ENCODE data around the gene MGAT4A.

MGAT4A gene

DNA sequence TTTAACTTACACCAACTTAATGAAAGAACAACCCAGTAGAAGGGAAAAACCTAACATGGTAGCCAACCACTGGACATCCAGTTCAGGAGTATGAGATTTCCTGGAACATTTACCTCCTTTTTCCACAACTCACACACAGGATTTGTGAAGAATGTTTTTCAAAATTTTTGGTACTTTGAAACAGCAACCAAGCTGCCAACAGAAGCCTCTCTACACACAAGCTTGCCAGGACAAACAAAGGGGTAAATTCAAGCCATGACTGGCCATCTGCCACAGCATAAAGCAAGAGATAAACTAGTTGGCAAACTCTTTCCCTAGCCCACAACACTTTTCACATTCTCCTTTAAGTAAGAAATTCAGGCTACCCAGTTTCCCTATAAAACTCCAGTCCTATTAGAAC, 21.4 kb downstream of the MGAT4A start:
- in situ Hi-C loops (cut with MboI; ENCODE audit: low pct_unique_long_range_greater_than_20kb, low sequenced_read_pairs), result no loop called here
- DNase-seq, result no peak

DNA sequence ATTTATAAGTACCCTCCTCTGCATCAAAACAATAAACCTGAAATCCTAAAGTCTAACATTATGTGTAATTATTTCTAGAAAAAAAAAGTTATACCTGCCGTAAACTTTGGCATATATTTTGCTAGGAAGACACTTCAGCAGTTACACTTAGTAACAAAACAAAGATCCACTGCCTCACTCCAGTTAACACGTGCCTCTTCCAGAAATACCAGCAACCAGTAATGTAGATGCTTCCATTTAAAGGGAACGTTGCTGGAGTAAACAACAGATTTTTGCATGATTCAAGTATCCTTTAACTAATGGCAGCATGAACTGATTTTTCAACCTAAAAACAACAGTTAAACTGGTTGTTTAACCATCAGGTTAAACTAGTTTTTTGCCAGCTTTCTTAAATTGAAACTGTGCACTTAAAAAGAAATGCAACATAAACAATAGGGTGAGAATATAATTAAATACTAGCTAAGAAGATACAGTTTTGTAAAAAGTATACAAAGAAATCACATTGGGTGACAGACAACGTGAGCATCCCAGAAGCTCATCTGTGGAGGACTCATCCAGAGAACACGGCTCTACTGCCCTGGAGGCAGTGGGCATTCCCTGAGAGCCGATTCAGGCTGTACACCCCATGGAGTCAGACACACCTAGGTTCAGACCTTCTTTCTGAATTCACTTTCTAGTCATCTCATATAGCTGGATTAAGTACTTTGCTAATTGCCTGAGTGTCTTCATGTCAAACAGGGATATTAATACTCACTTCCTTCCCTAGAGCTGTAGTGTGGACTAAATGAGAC, 22.3 kb downstream of the MGAT4A start:
- in situ Hi-C loops (cut with MboI; ENCODE audit: low pct_unique_long_range_greater_than_20kb, low sequenced_read_pairs), result no loop called here
- peak; percentile 14 for DNase-seq

DNA sequence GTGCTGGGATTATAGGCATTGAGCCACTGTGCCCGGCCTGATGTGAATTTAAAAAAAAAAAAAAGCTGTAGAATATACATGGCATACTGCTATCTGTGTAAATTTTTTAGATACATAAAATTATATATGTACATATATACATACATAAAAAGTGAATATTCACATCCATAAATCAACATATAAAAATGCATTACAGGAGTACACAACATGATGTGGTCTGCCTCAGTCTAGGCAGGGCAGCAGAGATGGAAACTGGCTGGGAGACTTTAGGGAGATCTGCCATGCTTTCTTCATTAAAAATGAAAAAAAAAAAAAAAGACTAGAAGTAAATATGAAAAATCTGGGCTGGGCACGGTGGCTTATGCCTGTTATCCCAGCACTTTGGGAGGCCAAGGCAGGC, 24.3 kb downstream of the MGAT4A start:
- in situ Hi-C loops (cut with MboI; ENCODE audit: low pct_unique_long_range_greater_than_20kb, low sequenced_read_pairs), result no loop called here
- DNase-seq, result no peak

GRCh38 chr2:98705333-98705617, 25.7 kb downstream of the MGAT4A start:
- no peak for DNase-seq
- in situ Hi-C loops (cut with MboI; ENCODE audit: low pct_unique_long_range_greater_than_20kb, low sequenced_read_pairs), result no loop called here

DNA sequence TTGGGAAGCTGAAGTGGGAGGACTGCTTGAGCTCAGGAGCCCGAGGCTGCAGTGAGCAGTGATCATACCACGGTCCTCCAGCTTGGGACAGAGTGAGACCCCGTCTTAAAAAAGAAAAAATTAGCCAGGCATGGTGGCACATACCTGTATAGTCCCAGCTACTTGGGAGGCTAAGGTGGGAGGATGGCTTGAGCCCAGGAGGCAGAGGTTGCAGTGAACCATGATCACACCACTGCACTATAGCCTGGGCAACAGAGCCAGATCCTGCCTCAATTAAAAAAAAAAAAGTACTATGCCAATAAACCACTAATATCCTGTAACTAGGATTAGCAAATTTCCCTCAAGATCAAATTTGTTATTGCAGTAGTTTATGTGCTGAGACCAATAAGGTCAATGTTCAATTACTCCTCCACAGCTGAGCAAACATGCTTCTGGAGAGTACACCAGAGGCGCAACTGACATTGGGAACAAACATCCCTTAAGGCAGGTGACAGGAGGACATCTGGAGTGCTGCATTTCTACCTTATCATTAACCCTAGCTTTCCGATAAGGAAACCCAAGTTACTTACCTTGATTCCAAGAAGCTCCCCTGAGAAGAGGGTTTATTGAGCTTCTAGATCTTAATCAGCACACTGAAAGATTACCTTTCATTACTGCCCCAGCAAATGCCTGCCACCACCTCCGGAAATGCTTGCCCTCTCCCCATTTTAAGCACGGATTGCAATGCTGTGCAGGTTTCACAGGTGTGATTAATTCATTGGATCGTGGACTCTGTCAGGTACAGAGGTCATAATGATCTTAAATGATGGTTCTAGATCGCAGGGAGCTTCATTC, 26.2 kb downstream of the MGAT4A start:
- in situ Hi-C loops (cut with MboI; ENCODE audit: low pct_unique_long_range_greater_than_20kb, low sequenced_read_pairs), result no loop called here
- DNase-seq, result no peak

DNA sequence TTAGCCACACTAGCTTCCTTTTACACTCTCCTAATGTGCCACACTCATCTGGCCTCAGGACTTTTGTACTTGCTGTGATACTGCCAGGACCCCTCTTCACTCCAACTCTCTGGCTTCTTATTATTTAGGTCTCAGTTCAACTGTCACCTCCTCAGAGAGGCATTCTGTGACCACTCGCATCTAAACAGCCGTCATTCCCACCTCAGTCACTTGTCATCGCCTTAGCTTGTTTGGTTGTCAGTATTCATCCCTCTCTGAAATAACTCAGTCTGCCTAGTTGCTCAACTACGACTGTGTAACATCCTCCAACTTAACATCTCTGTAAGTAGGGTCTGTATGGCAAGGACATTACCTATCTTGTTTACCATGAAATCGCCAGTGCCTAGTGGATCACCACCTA, 27.2 kb downstream of the MGAT4A start:
- in situ Hi-C loops (cut with MboI; ENCODE audit: low pct_unique_long_range_greater_than_20kb, low sequenced_read_pairs), result no loop called here
- no peak for DNase-seq

DNA sequence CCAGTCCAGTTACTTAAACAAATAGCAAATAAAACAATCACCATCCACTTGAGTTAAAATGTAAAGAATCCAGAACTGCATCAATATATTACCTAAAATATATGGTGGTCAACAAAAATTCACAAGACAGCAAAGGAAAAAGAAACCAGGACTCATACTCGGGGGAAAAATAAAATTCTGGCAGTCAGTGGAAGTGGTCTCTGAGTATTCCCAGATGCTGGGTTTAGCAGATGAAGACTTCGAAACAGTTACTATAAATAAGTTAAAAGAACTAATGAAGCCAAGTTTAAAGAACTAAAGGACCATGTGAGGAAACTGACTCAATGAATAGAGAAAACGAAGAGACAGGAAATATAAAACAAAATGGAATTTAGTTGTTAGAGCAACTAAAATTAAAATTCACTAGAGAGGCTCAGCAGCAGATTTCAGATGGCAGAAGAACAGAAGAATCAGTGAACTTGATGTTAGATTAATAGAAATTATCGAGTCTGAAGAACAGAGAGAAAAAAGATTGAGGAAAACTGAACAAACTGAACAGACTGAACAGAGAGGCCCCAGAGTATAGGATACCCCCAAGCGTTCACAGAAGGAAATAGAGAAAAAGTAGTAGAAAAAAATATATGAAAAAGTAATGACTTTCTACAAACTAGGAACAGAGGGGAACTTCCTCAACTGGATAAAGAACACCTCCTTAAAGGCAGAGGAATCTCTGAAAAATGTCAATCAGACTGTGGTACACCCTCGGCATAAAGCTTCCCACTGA, 27.9 kb downstream of the MGAT4A start:
- DNase-seq, result no peak

GRCh38 chr2:98702127-98702802, 28.7 kb downstream of the MGAT4A start:
- in situ Hi-C loops (cut with MboI; ENCODE audit: low pct_unique_long_range_greater_than_20kb, low sequenced_read_pairs), result no loop called here
- no peak for DNase-seq

More for the DNA sequence above, 27.9 kb downstream of the MGAT4A start:
- in situ Hi-C loops (cut with MboI; ENCODE audit: low pct_unique_long_range_greater_than_20kb, low sequenced_read_pairs), result no loop called here

DNA sequence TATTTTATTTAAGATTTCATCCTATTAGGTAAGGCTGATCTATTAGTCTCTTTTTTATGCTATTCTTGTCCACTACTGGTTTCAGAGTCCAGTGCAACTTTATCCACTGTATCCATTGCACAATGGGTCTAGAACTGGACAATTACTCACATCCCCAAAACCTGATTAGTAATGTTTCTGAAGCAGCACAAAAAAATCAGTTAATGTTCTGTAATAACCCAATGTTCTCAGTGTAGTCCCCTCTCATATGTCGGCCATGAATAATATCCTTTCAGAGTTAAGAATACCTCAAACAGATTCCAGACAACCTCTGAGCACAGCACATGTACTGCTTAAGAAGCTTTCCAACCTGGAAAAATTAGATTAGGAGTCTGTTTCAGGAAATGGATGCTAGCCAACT, 29.7 kb downstream of the MGAT4A start:
- in situ Hi-C loops (cut with MboI; ENCODE audit: low pct_unique_long_range_greater_than_20kb, low sequenced_read_pairs), result no loop called here
- DNase-seq, result no peak

GRCh38 chr2:98698896-98699295, 32.0 kb downstream of the MGAT4A start:
- DNase-seq, result no peak
- in situ Hi-C loops (cut with MboI; ENCODE audit: low pct_unique_long_range_greater_than_20kb, low sequenced_read_pairs), result no loop called here

- no peak for DNase-seq
- in situ Hi-C loops (cut with MboI; ENCODE audit: low pct_unique_long_range_greater_than_20kb, low sequenced_read_pairs), result no loop called here
Measured at GRCh38 chr2:98697651-98698337, 33.1 kb downstream of the MGAT4A start.

GRCh38 chr2:98696200-98696599, 34.7 kb downstream of the MGAT4A start:
- no peak for DNase-seq
- in situ Hi-C loops (cut with MboI; ENCODE audit: low pct_unique_long_range_greater_than_20kb, low sequenced_read_pairs), result no loop called here

DNA sequence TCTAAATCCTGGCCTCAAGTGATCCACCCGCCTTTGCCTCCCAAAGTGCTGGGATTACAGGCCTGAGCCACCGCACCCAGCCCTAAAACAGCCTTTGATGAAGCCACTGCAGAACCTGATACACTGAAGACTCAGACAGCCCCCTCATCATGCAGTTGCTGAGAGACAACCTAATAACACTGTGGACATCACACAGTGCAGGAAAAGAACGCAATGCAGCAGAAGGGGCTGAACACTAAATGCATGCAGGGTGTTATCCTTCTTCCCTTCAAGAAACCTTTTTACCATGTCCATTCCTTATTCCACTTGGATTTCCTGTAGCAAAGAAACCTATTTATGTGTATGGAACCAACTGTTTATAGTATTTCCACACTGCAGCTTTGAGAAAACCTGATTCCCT, 35.7 kb downstream of the MGAT4A start:
- DNase-seq, result no peak
- in situ Hi-C loops (cut with MboI; ENCODE audit: low pct_unique_long_range_greater_than_20kb, low sequenced_read_pairs), result no loop called here

GRCh38 chr2:98693477-98693876, 37.5 kb downstream of the MGAT4A start:
- in situ Hi-C loops (cut with MboI; ENCODE audit: low pct_unique_long_range_greater_than_20kb, low sequenced_read_pairs), result no loop called here
- no peak for DNase-seq

DNA sequence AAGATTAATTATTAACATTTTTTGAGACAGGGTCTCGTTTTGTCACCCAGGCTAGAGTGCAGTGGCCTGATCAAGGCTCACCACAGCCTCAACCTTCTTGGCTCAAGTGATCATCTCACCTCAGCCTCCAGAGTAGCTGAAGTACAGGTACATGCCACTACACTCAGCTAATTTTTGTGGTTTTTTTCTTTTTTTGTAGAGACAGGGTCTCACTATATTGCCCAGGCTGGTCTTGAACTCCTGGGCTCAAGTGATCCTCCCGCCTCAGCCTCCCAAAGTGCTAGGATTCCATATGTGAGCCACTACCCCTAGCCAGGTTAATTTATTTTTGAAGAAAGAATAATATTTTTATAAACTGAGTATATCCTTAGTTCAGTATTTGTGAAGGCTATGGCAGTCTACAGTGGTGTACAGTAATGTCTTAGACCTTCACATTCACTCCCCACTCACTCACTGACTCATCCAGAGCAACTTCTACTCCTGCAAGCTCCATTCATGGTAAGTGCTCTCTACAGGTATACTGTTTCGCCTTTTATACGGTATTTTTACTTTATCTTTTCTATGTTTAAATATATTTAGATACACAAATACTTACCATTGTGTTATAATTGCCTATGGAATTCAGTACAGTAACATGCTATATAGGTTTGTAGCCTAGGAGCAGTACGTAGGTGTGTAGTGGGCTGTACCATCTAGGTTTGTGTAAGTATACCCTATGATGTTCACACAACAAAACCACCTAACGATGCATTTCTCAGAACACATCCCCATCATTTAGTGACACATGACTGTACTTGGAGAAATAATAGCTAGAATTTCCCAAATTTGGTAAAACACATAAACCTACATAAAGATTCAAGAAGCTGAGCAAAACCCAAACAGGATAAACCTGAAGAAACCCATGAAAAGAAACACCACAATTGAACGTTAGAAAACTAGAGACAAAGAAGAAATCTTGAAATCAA, 38.6 kb downstream of the MGAT4A start:
- in situ Hi-C loops (cut with MboI; ENCODE audit: low pct_unique_long_range_greater_than_20kb, low sequenced_read_pairs), result no loop called here
- DNase-seq, result no peak

GRCh38 chr2:98691303-98691702, 39.6 kb downstream of the MGAT4A start:
- in situ Hi-C loops (cut with MboI; ENCODE audit: low pct_unique_long_range_greater_than_20kb, low sequenced_read_pairs), result no loop called here
- DNase-seq, result no peak

GRCh38 chr2:98685930-98686887, 44.7 kb downstream of the MGAT4A start:
- in situ Hi-C loops (cut with MboI; ENCODE audit: low pct_unique_long_range_greater_than_20kb, low sequenced_read_pairs), result no loop called here

More at GRCh38 chr2:98685930-98686887, 44.7 kb downstream of the MGAT4A start:
- no peak for DNase-seq

All from KBM-7 (cell line).